C4-2B (cell line): Measurements from ENCODE around the gene KLLN.
"Not testable (repeated sequence)": the region's sequence is repeated elsewhere in the genome, so short reads cannot be mapped to it uniquely, and the experiment has no call there.

ENCODE experiments used
- H3K27ac ChIP-seq: fragments of 450-650 bp; 2 replicates; pipeline ENCODE4 v1.5.1; 2017
- ZFX ChIP-seq: fragments of 450-650 bp; IDR thresholded peaks from 2 replicates; pipeline ENCODE4 v1.6.1; 2017
- TF ChIP-seq, protein P1 (sequence below): fragments of 450-650 bp; conservative IDR thresholded peaks from 2 replicates; pipeline ENCODE4 v1.5.1; 2017; ENCODE audit warnings: mild to moderate bottlenecking

The KLLN gene

DNA sequence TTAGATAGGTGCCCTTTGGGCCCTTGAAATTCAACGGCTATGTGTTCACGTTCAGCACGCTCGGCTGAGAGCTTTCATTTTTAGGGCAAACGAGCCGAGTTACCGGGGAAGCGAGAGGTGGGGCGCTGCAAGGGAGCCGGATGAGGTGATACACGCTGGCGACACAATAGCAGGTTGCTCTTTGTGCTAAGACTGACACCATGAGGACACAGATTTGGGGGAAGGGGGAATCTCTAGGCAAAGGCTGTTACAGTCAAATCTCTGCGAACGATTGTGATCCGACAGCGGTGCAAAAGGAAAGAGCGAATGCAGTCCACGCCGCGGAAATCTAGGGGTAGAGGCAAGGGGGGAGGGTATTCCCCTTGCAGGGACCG lies 667 bp downstream of the KLLN start:
- TF ChIP-seq, protein P1, sequence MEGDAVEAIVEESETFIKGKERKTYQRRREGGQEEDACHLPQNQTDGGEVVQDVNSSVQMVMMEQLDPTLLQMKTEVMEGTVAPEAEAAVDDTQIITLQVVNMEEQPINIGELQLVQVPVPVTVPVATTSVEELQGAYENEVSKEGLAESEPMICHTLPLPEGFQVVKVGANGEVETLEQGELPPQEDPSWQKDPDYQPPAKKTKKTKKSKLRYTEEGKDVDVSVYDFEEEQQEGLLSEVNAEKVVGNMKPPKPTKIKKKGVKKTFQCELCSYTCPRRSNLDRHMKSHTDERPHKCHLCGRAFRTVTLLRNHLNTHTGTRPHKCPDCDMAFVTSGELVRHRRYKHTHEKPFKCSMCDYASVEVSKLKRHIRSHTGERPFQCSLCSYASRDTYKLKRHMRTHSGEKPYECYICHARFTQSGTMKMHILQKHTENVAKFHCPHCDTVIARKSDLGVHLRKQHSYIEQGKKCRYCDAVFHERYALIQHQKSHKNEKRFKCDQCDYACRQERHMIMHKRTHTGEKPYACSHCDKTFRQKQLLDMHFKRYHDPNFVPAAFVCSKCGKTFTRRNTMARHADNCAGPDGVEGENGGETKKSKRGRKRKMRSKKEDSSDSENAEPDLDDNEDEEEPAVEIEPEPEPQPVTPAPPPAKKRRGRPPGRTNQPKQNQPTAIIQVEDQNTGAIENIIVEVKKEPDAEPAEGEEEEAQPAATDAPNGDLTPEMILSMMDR: no peak
- TF ChIP-seq ZFX: no peak

DNA sequence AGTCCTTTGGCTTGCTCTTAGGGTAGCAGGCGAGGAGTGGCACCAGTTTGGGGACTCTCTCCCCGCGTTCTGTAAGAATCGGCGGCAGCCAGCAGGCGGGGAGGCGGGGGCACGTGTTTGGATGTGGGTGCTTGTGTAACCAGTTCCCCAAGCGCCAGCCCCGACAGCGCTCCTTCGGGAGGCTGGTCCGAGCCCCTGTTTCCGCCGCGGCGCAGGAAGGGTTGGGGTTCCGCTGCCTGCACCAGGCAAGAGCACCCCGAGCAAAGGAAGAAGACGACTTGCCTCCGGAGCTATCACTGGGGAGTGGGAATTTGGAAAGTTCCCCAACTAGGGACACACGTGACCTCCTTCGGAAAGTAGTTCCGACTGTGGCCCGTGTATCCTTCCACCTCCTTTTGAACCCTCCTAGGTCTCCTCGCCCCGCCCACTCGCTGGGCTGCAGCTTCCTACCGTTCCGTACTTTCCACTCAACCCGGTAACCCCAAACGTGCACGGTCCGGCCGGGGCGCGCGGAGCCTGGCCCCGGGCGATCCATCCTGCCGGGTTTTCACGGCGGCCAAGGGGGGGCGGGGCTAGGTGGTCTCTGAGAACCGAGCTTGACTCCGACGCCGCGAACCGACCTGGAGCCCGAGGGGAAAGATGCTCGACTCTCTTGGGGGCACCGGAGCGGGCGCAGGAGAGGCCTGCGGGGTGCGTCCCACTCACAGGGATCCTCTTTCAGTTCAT lies 1.2 kb downstream of the KLLN start:
- peak overlapping the region; percentile 92 for H3K27ac ChIP-seq
- TF ChIP-seq ZFX: no peak
- TF ChIP-seq, protein P1: no peak

More for the DNA sequence above, 667 bp downstream of the KLLN start:
- peak overlapping the region; percentile 92 for H3K27ac ChIP-seq

DNA sequence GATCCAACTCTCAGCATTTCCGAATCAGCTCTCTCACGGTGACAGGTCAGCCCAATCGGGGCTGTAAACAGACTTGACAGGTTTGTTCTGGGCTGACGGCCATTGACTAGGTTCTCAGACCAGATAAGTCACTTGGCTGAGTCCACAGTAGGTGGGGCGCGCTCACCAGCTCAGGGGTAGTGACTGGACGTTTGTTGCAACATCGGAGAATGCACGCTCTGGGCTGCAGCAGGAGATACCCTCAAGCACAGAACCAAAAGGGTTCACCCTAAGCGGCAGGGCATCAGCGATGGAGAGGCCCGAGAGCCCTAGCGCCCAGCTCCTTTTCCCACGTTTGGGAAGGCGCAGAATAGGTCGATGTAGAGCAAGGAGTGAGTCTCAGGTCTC lies 1.8 kb downstream of the KLLN start:
- peak overlapping the region; percentile 92 for H3K27ac ChIP-seq
- TF ChIP-seq ZFX: no peak
- TF ChIP-seq, protein P1: peak; percentile 10; the same call in 1 of the 2 replicates

DNA sequence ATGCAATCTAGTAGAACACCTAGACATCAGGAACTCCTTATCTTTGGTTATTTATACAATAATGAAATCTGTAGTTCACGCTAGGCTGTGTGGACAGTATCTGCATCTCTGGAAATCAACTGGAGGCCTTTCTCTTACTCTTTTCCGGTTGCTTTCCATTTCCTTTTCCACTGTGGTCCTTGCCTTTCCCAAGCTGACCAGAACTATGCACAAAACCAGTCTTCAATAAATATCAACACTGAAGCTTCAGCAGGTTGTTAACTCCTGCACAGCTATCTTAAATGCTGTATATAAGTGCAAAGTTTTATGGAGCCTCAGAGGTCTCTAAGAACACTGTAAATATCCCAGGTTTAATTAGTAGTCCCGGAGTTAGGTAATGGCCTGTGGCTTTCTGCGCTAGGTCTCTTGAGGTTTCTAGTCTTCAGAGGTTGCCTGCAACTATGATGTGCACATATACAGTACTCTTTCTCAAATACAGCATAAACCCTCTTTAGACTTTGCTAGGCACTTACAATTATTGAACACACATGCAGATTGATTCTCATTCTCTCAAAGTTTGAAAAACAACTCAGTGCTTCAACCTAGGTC lies 2.4 kb downstream of the KLLN start:
- TF ChIP-seq ZFX: no peak
- TF ChIP-seq, protein P1: no peak
- peak overlapping the region; percentile 92; the same call in 1 of the 2 replicates for H3K27ac ChIP-seq

DNA sequence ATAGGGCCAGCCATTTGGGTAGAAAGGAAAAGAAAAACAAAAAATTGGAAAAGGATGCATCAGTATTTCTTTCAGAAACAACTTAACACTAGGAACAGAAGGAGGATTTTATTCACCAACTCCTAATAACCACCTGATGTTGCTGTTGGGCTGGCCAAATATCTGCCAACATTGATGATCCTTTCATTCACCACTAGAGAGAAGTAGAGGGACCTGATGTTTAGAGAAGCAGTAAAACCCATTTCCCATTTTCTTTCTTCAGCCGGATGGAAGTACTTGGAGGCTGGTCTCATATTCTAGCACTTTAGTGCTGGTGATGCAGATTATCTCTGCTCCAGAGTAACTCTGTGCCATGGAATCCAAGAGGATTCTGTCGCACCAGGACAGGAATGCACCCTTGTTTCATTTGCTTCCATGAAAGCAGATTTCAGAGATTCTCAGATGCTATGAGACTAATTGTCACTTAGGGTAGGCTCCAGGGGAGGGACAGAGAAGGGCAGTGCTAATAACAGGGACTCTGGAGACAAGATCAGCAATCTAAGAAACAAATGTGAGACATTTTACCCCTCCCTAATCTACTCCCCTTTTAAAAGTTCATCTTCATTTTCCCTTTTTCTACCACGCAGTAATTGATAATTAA lies 3.1 kb downstream of the KLLN start:
- H3K27ac ChIP-seq: no peak overlapping the region
- no peak for TF ChIP-seq ZFX
- TF ChIP-seq, protein P1: peak; percentile 45

DNA sequence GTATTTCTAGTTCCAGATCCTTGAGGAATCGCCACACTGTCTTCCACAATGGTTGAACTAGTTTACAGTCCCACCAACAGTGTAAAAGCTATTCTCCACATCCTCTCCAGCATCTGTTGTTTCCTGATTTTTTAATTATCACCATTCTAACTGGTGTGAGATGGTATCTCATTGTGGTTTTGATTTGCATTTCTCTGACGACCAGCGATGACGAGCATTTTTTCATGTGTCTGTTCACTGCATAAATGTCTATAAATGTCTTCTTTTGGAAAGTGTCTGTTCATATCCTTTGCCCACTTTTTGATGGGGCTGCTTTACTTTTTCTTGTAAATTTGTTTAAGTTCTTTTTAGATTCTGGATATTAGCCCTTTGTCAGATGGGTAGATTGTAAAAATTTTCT lies 7.7 kb downstream of the KLLN start:
- not testable (repeated sequence) for H3K27ac ChIP-seq

DNA sequence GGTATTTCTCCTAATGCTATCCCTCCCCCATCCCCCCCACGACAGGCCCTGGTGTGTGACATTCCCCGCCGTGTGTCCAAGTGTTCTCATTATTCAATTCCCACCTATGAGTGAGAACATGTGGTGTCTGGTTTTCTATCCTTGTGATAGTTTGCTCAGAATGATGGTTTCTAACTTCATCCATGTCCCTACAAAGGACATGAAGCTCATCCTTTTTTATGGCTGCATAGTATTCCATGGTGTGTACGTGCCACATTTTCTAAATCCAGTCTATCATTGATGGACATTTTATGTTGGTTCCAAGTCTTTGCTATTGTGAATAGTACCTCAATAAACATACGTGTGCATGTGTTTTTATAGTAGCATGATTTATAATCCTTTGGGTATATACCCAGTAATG lies 8.1 kb downstream of the KLLN start:
- H3K27ac ChIP-seq: not testable (repeated sequence)

DNA sequence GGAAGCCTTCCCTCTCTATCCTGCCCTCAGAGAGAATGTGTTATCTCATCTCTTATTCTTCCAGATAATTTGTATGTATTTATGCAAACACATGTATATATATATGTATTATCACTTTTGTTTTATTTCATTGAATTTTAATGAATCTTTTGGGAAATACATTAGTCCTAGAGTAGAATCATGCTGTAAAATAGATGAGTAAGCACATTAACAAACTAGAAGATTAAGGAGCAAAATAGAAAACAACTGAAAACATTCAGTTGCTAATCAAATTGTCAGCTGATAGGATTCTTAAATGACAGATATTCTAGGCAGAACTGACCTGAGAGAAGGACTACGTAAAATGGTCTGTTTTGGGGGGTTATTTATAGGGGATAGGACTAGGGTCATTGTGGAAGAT lies 11.2 kb downstream of the KLLN start:
- H3K27ac ChIP-seq: no peak overlapping the region
- TF ChIP-seq, protein P1: no peak
- no peak for TF ChIP-seq ZFX
